ENCODE measurements around the gene SARDH.
"Not testable (repeated sequence)": the region's sequence is repeated elsewhere in the genome, so short reads cannot be mapped to it uniquely, and the experiment has no call there.

The SARDH gene

GRCh38 chr9:133777068-133777791, 39.1 kb upstream of the SARDH start:
- DNase-seq (ENCODE audit: low read depth in 3 of 3), result no peak

DNA sequence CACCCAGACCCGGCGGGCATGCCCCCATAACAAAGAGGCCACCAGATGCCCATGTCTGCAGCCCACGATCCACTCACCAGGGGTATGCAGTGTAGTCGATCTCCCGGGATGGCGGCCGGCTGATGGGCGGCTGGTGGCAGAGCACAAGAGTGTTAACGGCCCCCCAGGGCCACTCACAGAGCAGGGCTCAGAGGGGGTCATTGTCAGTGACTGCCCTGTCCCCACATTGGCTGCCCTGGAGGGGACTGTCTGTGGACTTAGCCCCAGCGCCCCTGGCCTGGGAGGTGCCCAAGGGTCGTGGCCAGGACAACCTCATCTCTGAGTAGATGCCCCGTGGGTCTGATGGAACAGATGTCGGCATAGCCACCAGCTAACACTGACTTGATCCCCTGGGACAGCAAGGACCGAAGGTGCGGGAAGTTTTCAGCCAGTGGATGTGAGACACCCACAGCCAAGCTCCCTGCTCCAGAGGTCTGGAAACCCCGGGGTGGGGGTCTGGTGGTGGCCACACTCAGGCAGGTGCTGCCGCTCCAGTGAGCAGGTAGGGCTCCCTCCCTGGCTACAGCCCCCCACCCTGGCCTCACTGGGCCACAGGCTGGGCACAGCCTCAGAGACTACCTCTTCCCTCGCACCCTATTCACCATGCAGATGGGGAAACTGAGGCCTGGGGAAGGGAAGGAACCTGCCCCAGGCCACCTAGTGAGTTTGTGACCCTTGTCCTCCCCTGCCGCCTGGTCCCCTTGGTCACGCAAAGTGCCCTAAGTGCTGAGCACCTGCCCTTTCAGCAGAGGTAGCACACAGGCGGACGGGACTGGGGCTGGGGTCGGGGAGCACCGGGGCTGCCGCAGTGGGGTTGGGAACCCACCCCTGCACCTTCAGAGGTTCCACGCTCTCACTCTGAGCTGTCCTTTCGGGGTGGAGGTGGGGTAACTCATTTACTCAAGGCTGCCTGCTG, 38.1 kb upstream of the SARDH start:
- DNase-seq (ENCODE audit: low read depth in 3 of 3), result no peak

DNA sequence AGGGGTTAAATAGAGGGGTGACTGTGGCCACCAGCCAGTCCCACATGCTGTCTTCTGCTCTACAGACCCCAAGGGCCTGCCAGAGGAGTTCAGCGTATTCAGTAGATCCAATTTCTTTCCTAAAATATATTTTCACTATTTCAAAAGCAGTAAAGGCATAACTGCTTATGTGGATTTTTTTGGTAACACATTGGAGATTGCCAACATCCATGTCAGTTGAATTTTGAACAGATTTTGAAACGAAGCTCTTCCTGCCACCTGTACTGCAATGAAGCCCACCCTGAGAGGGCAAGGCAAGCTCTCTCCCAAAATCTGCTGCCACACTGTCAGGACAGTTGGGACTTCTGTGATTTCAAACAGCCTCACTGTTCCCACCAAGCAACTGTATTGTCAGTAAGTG, 37.1 kb upstream of the SARDH start:
- no peak for DNase-seq (ENCODE audit: low read depth in 3 of 3)

DNA sequence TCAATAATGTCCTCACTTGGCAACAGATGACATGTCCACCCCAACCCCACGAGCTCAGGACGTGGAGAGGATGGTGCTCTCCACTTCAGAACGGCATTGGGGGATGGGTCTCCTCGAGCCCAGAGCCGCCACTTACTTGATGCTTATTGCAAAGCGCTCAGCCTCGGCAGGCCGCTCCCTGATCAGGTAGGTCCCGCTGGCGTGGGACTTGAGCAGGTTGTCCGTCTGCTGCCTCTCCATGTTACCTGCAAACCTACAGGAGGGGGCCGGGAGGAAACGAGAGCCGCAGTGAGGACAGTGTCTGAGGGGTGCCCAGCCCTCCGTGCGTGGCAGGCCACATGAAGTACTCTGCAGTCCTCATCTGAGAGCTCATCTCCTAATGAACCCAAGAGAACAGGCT, 36.6 kb upstream of the SARDH start:
- DNase-seq (ENCODE audit: low read depth in 3 of 3), result no peak

- DNase-seq (ENCODE audit: low read depth in 3 of 3), result no peak
Measured at GRCh38 chr9:133773889-133774655, 35.9 kb upstream of the SARDH start.

- DNase-seq (ENCODE audit: low read depth in 3 of 3), result no peak
Measured at GRCh38 chr9:133772581-133772980, 34.4 kb upstream of the SARDH start.

- DNase-seq (ENCODE audit: low read depth in 3 of 3), result no peak
Measured at GRCh38 chr9:133771486-133772482, 33.6 kb upstream of the SARDH start.

GRCh38 chr9:133770076-133770777, 32.1 kb upstream of the SARDH start:
- no peak for DNase-seq (ENCODE audit: low read depth in 3 of 3)

DNA sequence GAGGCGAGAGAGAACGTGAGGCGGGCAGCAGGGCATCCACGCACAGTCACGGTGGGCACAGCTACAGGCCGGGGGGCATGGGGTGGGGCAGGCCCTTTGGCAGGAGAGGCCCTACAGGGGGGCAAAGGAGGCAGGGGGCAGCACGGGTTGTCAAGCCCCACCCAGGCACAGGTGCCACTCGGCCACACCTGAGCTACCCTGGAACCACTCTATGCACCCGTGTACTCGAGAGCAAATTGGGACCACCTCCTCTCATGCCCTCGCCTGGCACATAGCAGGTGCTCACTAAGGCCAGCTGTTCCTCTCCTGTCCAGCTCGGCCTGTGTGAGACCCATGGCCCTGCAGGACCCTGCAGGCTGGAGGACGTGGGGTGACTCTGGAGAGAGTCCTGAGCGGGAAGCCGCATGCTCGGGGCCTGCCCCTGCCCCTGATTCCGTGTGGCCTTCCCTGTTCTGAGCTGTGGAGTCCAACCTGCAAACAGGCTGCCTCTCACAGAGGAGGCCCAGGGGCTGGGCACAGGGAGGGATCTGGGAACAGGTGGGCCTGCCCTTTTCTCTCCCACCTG, 31.4 kb upstream of the SARDH start:
- no peak for DNase-seq (ENCODE audit: low read depth in 3 of 3)

DNA sequence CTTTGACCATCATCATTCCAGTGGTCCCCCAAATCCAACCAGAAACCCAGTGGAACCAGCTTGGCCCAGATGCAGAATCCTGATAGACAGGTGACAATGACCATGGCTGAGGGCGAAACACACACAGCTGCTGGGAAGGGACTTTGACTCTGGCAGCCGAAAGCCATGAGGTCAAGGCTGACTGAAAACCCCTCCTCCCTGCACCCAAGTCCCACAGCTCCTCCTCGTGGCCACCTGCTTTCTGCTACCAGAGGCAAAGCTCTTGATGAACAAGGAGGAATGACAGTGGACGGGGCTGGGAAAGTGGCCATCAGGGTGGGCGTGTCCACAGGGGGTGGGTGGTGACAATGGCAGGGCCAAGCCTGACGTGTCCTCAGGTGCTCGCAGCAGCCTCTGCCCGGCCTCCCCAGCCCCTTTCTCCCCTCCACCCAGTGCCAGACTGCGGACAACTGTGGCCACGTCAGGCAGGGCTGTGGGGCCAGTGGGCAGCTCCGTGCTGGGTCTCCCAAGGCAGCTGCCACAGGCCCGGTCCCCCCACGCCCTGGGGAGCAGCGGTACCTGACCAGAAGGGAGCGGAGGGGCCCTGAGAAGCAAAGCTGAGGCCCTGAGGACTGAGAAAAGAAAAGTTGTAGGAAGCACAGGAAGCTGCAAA, 30.8 kb upstream of the SARDH start:
- no peak for DNase-seq (ENCODE audit: low read depth in 3 of 3)

DNA sequence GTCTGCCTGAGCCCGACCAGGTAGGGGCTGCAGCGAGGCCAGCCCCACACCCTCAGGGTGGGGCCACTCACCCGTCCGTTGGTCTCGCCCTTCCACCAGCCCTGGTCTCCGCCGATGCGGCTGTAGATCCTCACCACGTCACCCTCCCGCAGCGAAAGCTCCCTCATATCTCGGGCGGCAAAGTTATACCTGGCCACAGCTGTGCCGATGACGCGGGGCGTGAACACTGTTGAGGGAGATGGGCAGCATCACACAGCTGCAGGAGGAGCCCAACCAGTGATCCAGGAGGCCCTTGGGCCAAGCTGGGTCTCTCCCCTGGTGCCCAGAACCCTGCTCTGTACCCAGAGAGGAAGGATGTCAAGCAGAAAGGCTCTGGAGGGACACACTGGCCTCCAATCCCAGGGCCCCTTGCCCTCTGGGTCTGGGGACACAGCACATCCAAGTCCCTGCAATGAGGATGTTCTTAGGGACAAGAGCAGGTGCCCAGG, 30.3 kb upstream of the SARDH start:
- DNase-seq (ENCODE audit: low read depth in 3 of 3), result no peak

- DNase-seq (ENCODE audit: low read depth in 3 of 3), result no peak
Measured at GRCh38 chr9:133767625-133768024, 29.5 kb upstream of the SARDH start.

GRCh38 chr9:133767008-133767407, 28.9 kb upstream of the SARDH start:
- DNase-seq (ENCODE audit: low read depth in 3 of 3), result no peak

- not testable (repeated sequence) for DNase-seq (ENCODE audit: low read depth in 3 of 3)
Measured at GRCh38 chr9:133766234-133766633, 28.1 kb upstream of the SARDH start.

DNA sequence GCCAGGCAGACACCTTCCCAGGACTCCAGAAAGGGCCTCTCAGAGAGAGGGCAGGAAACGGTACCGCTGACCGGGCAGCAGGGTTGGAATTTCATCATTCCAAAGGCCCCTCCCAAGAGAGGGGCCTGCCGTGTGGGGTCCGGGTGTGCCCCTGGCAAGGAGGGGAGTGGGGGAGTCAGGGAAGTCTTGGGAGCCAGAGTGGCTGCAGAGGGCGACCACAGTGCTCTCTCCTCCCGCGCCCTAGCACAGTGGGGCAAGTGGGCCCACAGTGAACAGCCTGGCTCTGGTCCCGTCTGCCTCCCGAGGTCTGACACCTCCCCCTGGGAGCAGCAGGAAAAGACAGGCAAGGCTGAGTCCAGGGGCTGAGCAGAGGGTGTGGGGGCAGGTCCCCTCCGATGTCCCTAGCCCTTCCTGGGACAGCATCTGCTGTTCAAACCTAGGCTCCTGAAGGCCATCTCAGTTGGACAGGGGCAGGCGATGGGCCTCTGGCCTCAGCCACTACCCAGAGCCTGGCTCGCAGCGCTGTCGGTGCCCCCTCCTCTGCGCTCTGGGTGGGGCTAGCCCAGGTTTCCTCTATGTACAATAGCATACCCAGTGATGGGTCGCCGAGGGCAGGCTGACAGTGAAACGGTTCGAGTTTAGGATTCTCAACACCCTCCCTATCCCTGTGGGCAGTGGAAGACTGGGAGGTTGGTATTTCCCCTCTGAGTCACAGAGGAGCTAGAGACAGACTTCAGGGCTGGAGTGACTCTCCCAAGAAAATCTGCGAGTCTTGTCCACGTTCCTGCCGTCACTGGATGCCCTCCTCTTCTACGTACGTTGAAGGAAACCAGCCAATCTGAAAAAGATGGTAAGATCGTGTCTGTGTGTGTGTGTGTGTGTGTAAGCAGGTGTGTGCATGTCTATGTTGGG, 25.4 kb upstream of the SARDH start:
- no peak for DNase-seq (ENCODE audit: low read depth in 3 of 3)

DNA sequence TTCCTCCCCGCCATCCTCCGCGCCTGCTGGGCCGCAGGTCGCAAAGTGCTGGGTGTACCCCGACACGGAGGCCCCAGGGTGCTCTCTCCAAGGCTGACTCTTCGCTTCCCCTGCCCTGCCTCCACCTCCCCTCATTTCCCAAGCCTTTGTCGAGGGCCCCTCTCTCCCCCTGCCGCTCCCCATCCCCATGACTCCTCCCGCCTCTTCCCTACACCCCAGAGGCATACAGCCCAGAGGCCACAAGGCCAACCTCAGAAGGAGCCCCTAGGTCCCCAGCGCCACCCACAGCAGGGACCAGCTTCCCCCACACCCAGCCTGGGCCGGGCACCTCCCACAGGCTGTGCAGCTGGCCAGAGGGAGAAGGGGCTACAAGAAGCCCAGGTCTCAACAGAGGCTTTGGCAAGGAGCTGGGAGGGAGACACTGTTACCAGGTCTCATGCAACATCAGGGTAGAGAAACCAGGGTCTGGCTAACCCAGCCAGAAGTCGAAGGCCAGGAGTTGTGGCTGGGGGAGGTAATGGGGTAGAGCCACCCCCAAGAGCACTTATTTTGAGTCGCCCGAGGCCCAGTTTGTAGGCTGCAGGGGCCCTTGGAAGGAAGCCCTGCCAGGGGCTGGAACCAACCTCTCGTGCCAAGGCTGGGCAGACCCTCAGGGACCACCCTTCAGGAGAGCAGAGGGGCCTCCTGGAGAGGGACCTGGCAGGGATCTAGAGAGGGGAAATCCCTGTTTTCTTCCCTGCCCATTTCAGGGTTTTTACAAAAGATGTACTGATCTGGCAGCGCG, 24.5 kb upstream of the SARDH start:
- DNase-seq (ENCODE audit: low read depth in 3 of 3), result no peak

DNA sequence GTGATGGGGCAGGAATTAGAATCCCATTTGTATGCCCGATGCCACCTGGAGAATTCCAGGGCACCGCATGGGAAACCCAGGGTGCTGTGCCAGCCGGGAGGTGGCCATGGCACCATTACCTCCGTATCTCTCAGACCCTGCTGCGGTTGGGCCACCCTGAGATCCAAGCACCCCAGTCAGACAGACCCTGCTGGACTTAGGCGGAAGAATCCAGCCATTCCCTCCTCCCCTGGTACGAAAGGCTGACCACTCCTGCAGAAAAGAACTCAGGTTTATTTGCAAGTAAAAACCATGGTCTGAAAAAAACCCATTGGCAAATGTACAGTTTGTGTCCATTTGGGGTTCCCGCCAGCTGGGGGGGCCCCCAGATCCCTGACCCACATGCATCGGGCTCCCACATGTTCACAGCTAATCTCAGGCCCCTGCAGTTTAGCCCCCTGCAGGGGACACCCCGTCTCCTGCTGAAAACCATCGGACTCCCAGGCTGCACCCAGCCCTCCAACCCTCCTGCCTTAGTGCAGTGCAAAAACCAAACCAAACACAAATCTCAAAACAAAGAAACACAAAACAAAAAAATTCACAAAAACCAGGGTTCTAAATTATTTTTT, 23.6 kb upstream of the SARDH start:
- no peak for DNase-seq (ENCODE audit: low read depth in 3 of 3)
